Activated CD4-positive, alpha-beta T cell treated with anti-CD3 and anti-CD28 coated beads for 36 hours (primary cell): ENCODE measurements around the gene TYR. TPM values are rescaled to one million over a fixed set of nuclear protein-coding genes. Genes with fewer than 3 reads are reported as not detected.

Experiments
- ATAC-seq: fragments of 200-7000 bp; cut with Tn5 transposase; one replicate; pipeline ENCODE4 v1.10.0; 2021; ENCODE audit warnings: mild to moderate bottlenecking, moderate library complexity
- CTCF ChIA-PET: fragments of 350-600 bp; sonication (Branson Sonifier 250); formaldehyde crosslinking; loops from one replicate; lab custom pipeline; 2021; ENCODE audit warnings: antibody characterized with exemption; lab: Charles Lee
- POLR2A ChIA-PET: fragments of 350-600 bp; sonication (Branson Sonifier 250); formaldehyde crosslinking; loops from one replicate; lab custom pipeline; 2021; ENCODE audit warnings: antibody characterized with exemption, inconsistent platforms; lab: Charles Lee
- DNase-seq: peaks from one replicate; pipeline ENCODE4 v3.0.0-alpha.2; 2020
- H3K27ac Mint-ChIP-seq: one replicate; pipeline ENCODE4 v1.8.0; 2021; ENCODE audit warnings: mixed read lengths
- H3K27me3 Mint-ChIP-seq: one replicate; pipeline ENCODE4 v1.8.0; 2021; ENCODE audit warnings: mixed read lengths
- H3K36me3 Mint-ChIP-seq: one replicate; pipeline ENCODE4 v1.8.0; 2021; ENCODE audit warnings: low read depth, mixed read lengths
- H3K4me1 Mint-ChIP-seq: one replicate; pipeline ENCODE4 v1.8.0; 2021; ENCODE audit warnings: mixed read lengths
- H3K4me3 Mint-ChIP-seq: one replicate; pipeline ENCODE4 v1.8.0; 2021; ENCODE audit warnings: mild to moderate bottlenecking, moderate library complexity, mixed read lengths
- H3K9me3 Mint-ChIP-seq: one replicate; pipeline ENCODE4 v1.8.0; 2021; ENCODE audit warnings: low read depth, mixed read lengths
- intact Hi-C, 2 experiments: fragments of 100-400 bp; cut with DNase I in 1 of 2; cut with micrococcal nuclease in 1 of 2; formaldehyde crosslinking; loops; one replicate each; pipeline versions ENCODE4 v1.14.2 to v1.15.1; 2022 to 2024; cut with DNase I, micrococcal nuclease
- total RNA-seq, 2 experiments: library from RNA; stranded (reverse); gene quantifications; one replicate each; pipeline ENCODE4 v1.2.3, GENCODE V29; 2021

The TYR gene
- total RNA-seq = not detected

- no peak within 1 kb of the TSS for H3K27ac Mint-ChIP-seq
- POLR2A ChIA-PET = no interaction called here
- no peak within 1 kb of the TSS for H3K4me3 Mint-ChIP-seq
- H3K27me3 Mint-ChIP-seq = no peaks in the 10 kb centered on the region
- DNase-seq (no peak), ATAC-seq (no peak)
- H3K4me1 Mint-ChIP-seq = no peaks in the 10 kb centered on the region
- H3K36me3 Mint-ChIP-seq = no peaks in the 10 kb centered on the region
- intact Hi-C loops = no loop called here
- CTCF ChIA-PET = no interaction called here
- H3K9me3 Mint-ChIP-seq = no peaks in the 10 kb centered on the region
Observed at GRCh38 chr11:89177691-89178231, at the start of gene TYR. Gene TYR (plus strand): TSS chr11:89177875. CDS start chr11:89177954, 79 bp downstream.

- POLR2A ChIA-PET = no interaction called here
- no peaks in the 10 kb centered on the region for H3K4me1 Mint-ChIP-seq
- peaks cover 2% of the 10 kb centered on the region for H3K27me3 Mint-ChIP-seq
- DNase-seq = no peak
- intact Hi-C loops = no loop called here
- CTCF ChIA-PET = no interaction called here
- no peak overlapping the region for H3K4me3 Mint-ChIP-seq
- H3K9me3 Mint-ChIP-seq = no peaks in the 10 kb centered on the region
- H3K36me3 Mint-ChIP-seq = no peaks in the 10 kb centered on the region
- H3K27ac Mint-ChIP-seq = no peak overlapping the region
- no peak for ATAC-seq
Observed at GRCh38 chr11:89136606-89137005, 41.1 kb upstream of the TYR start.

- H3K4me3 Mint-ChIP-seq = no peak overlapping the region
- ChIA-PET CTCF (no interaction called here), POLR2A (no interaction called here)
- H3K27ac Mint-ChIP-seq = no peak overlapping the region
- H3K36me3 Mint-ChIP-seq = no peaks in the 10 kb centered on the region
- ATAC-seq (no peak), DNase-seq (no peak)
- peaks cover 5% of the 10 kb centered on the region for H3K27me3 Mint-ChIP-seq
- intact Hi-C loops = no loop called here
- H3K9me3 Mint-ChIP-seq = no peaks in the 10 kb centered on the region
- H3K4me1 Mint-ChIP-seq = no peaks in the 10 kb centered on the region
Observed at GRCh38 chr11:89147229-89147628, 30.4 kb upstream of the TYR start.

GRCh38 chr11:89159974-89160373 lies 17.7 kb upstream of the TYR start:
- DNase-seq = no peak
- CTCF ChIA-PET = no interaction called here

GRCh38 chr11:89161949-89162348 lies 15.7 kb upstream of the TYR start:
- Mint-ChIP-seq H3K9me3 (no peaks in the 10 kb centered on the region), H3K4me3 (no peak overlapping the region), H3K27ac (no peak overlapping the region), H3K36me3 (no peaks in the 10 kb centered on the region), H3K27me3 (no peaks in the 10 kb centered on the region), H3K4me1 (no peaks in the 10 kb centered on the region)
- intact Hi-C loops = no loop called here
- DNase-seq (no peak), ATAC-seq (no peak)
- CTCF ChIA-PET = no interaction called here
- POLR2A ChIA-PET = no interaction called here

More at GRCh38 chr11:89159974-89160373, 17.7 kb upstream of the TYR start:
- Mint-ChIP-seq H3K27ac (no peak overlapping the region), H3K9me3 (no peaks in the 10 kb centered on the region), H3K27me3 (no peaks in the 10 kb centered on the region), H3K4me3 (no peak overlapping the region), H3K4me1 (no peaks in the 10 kb centered on the region), H3K36me3 (no peaks in the 10 kb centered on the region)
- intact Hi-C loops = no loop called here
- POLR2A ChIA-PET = no interaction called here
- no peak for ATAC-seq

GRCh38 chr11:89163686-89164085 lies 14.0 kb upstream of the TYR start:
- Mint-ChIP-seq H3K27me3 (no peaks in the 10 kb centered on the region), H3K27ac (no peak overlapping the region), H3K36me3 (no peaks in the 10 kb centered on the region), H3K9me3 (no peaks in the 10 kb centered on the region), H3K4me3 (no peak overlapping the region), H3K4me1 (no peaks in the 10 kb centered on the region)
- ATAC-seq = no peak
- DNase-seq = no peak
- CTCF ChIA-PET = no interaction called here
- POLR2A ChIA-PET = no interaction called here
- intact Hi-C loops = no loop called here

GRCh38 chr11:89168396-89168795 lies 9.3 kb upstream of the TYR start:
- no peak overlapping the region for H3K27ac Mint-ChIP-seq
- no peaks in the 10 kb centered on the region for H3K4me1 Mint-ChIP-seq
- no peak for ATAC-seq
- ChIA-PET CTCF (no interaction called here), POLR2A (no interaction called here)
- intact Hi-C loops = no loop called here
- H3K9me3 Mint-ChIP-seq = no peaks in the 10 kb centered on the region
- no peaks in the 10 kb centered on the region for H3K36me3 Mint-ChIP-seq
- no peaks in the 10 kb centered on the region for H3K27me3 Mint-ChIP-seq
- no peak overlapping the region for H3K4me3 Mint-ChIP-seq
- DNase-seq = no peak

GRCh38 chr11:89175796-89176195 lies 1.9 kb upstream of the TYR start:
- intact Hi-C loops = no loop called here
- POLR2A ChIA-PET = no interaction called here
- H3K4me1 Mint-ChIP-seq = no peaks in the 10 kb centered on the region
- no peak overlapping the region for H3K4me3 Mint-ChIP-seq
- H3K27me3 Mint-ChIP-seq = no peaks in the 10 kb centered on the region
- no peak overlapping the region for H3K27ac Mint-ChIP-seq
- CTCF ChIA-PET = no interaction called here
- no peaks in the 10 kb centered on the region for H3K36me3 Mint-ChIP-seq
- DNase-seq (no peak), ATAC-seq (no peak)
- H3K9me3 Mint-ChIP-seq = no peaks in the 10 kb centered on the region

- H3K4me3 Mint-ChIP-seq = no peak overlapping the region
- intact Hi-C loops = no loop called here
- H3K27me3 Mint-ChIP-seq = no peaks in the 10 kb centered on the region
- no peak overlapping the region for H3K27ac Mint-ChIP-seq
- no peaks in the 10 kb centered on the region for H3K4me1 Mint-ChIP-seq
- CTCF ChIA-PET = no interaction called here
- ATAC-seq (no peak), DNase-seq (no peak)
- no peaks in the 10 kb centered on the region for H3K9me3 Mint-ChIP-seq
- POLR2A ChIA-PET = no interaction called here
- H3K36me3 Mint-ChIP-seq = no peaks in the 10 kb centered on the region
Observed at GRCh38 chr11:89176938-89177337, 737 bp upstream of the TYR start.

GRCh38 chr11:89181111-89181510 lies 3.4 kb downstream of the TYR start:
- Mint-ChIP-seq H3K4me3 (no peak overlapping the region), H3K4me1 (no peaks in the 10 kb centered on the region), H3K9me3 (no peaks in the 10 kb centered on the region), H3K27ac (no peak overlapping the region), H3K27me3 (no peaks in the 10 kb centered on the region), H3K36me3 (no peaks in the 10 kb centered on the region)
- CTCF ChIA-PET = interaction anchor here (0.7 kb wide), 1 partner anchor 741 kb away, joined by 3 read pairs; the partner anchor contains the start of gene TRIM49D1
- ATAC-seq (no peak), DNase-seq (no peak)
- intact Hi-C loops = no loop called here
- POLR2A ChIA-PET = no interaction called here

- Mint-ChIP-seq H3K4me1 (no peaks in the 10 kb centered on the region), H3K27me3 (no peaks in the 10 kb centered on the region), H3K36me3 (no peaks in the 10 kb centered on the region), H3K4me3 (no peak overlapping the region), H3K9me3 (no peaks in the 10 kb centered on the region), H3K27ac (no peak overlapping the region)
- intact Hi-C loops = no loop called here
- CTCF ChIA-PET = no interaction called here
- no peak for DNase-seq
- POLR2A ChIA-PET = no interaction called here
- no peak for ATAC-seq
Observed at GRCh38 chr11:89182773-89183518, 5.3 kb downstream of the TYR start.

GRCh38 chr11:89184021-89184420 lies 6.3 kb downstream of the TYR start:
- intact Hi-C loops = no loop called here
- no peaks in the 10 kb centered on the region for H3K9me3 Mint-ChIP-seq
- H3K4me3 Mint-ChIP-seq = no peak overlapping the region
- no peaks in the 10 kb centered on the region for H3K36me3 Mint-ChIP-seq
- ChIA-PET POLR2A (no interaction called here), CTCF (no interaction called here)
- no peak for ATAC-seq
- no peak overlapping the region for H3K27ac Mint-ChIP-seq
- DNase-seq = no peak
- H3K4me1 Mint-ChIP-seq = no peaks in the 10 kb centered on the region
- H3K27me3 Mint-ChIP-seq = no peaks in the 10 kb centered on the region
